Transverse colon (tissue), 3 donors: ENCODE data around the gene DTX4.

Source experiments
- POLR2A ChIP-seq: fragments of 450-650 bp; IDR thresholded peaks from one replicate; pipeline ENCODE4 v1.6.1; 2016; ENCODE audit warnings: antibody characterized with exemption, mild to moderate bottlenecking, moderate library complexity
- TF ChIP-seq, protein P1 (sequence below), 5 experiments: fragments of 200-600 bp in 3 of 5; fragments of 450-650 bp in 2 of 5; sonication (generic) in 3 of 5; IDR thresholded peaks; 1 replicate in 2 of 5; 2 replicates in 3 of 5; pipeline ENCODE4 v1.5.1; 2016 to 2017; ENCODE audit warnings: antibody characterized with exemption in 5 of 5, inconsistent platforms in 3 of 5, mild to moderate bottlenecking in 2 of 5, moderate library complexity in 1 of 5

DNA sequence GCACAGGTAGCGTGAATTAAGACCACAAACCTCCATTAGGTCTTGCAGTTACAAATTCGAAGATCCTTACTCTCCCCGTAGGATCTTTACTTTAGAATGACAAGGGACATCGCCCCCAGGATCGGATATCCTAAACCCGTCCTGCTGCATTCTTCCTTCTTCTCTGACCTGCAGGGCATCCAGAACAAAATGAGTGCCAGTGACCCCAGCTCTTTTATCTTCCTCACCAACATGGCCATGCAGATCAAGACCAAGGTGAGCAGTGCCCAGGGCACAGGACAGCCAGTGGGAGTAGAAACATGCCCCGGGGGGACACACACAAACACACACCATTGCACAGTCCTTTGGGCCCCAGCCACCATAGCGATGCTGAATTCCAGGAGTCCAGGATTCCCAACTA, 83.3 kb downstream of the DTX4 start:
- TF ChIP-seq, protein P1, sequence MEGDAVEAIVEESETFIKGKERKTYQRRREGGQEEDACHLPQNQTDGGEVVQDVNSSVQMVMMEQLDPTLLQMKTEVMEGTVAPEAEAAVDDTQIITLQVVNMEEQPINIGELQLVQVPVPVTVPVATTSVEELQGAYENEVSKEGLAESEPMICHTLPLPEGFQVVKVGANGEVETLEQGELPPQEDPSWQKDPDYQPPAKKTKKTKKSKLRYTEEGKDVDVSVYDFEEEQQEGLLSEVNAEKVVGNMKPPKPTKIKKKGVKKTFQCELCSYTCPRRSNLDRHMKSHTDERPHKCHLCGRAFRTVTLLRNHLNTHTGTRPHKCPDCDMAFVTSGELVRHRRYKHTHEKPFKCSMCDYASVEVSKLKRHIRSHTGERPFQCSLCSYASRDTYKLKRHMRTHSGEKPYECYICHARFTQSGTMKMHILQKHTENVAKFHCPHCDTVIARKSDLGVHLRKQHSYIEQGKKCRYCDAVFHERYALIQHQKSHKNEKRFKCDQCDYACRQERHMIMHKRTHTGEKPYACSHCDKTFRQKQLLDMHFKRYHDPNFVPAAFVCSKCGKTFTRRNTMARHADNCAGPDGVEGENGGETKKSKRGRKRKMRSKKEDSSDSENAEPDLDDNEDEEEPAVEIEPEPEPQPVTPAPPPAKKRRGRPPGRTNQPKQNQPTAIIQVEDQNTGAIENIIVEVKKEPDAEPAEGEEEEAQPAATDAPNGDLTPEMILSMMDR (IDR thresholded peaks at IDR 0.05), result no peak
- TF ChIP-seq POLR2A, result no peak
